ENCODE results near the gene CBFA2T3.

- TF ChIP-seq CTCF (IDR thresholded peaks at IDR 0.05; ENCODE audit: control extremely low read depth in 1 of 3, insufficient read depth in 1 of 3, low read depth in 1 of 3, low read length in 3 of 3) (no peak), RAD21 (IDR thresholded peaks at IDR 0.05 in 1 of 2, conservative IDR thresholded peaks at IDR 0.05 in 1 of 2; ENCODE audit: low read depth in 2 of 2, low read length in 2 of 2) (no peak), POLR2A (IDR thresholded peaks at IDR 0.05; ENCODE audit: control extremely low read depth in 1 of 2, low read depth in 2 of 2, low read length in 2 of 2) (no peak), GABPA (IDR thresholded peaks at IDR 0.05; ENCODE audit: borderline replicate concordance, insufficient read depth, low read length) (no peak), POLR2AphosphoS5 (IDR thresholded peaks at IDR 0.05; ENCODE audit: low read depth, low read length) (no peak), EZH2 (IDR thresholded peaks at IDR 0.05; ENCODE audit: low read depth, low read length, severe bottlenecking) (no peak), NRF1 (IDR thresholded peaks at IDR 0.05; ENCODE audit: low read depth, low read length) (no peak), HDAC6 (IDR thresholded peaks at IDR 0.05; ENCODE audit: low read depth, low read length) (no peak), CBX8 (IDR thresholded peaks at IDR 0.05; ENCODE audit: borderline replicate concordance, low read depth, low read length) (no peak), SIX5 (IDR thresholded peaks at IDR 0.05; ENCODE audit: low read depth, low read length) (no peak), PHF8 (conservative IDR thresholded peaks at IDR 0.05; ENCODE audit: low read depth, low read length) (no peak), CEBPB (IDR thresholded peaks at IDR 0.05; ENCODE audit: low read depth, low read length) (no peak)
Measured at GRCh38 chr16:89013111-89013510, 36.1 kb upstream of the CBFA2T3 start.
